ENCODE data around the gene TMEM135.
"Not testable (repeated sequence)": the region's sequence is repeated elsewhere in the genome, so short reads cannot be mapped to it uniquely, and the experiment has no call there.

TMEM135 gene

DNA sequence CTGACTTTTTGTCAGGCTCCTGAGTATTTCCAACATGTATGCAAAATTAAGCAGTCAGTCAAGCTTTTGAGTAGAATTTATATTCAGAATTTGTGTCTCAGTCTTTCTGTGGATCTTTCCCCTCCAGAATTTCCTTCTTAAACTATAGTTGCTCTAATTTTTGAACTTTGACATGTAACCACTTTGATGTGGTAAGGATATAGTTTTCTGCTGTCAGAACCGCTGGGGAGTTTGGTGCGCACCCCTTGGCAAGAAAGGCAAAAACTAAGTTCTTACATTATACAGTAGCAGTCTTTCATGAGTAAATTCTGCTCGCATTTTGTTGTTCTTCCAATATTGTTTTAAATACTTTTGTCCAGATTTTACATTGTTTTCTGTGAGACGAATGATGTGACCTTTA, 105.9 kb downstream of the TMEM135 start:
- FAIRE-seq = no peak

DNA sequence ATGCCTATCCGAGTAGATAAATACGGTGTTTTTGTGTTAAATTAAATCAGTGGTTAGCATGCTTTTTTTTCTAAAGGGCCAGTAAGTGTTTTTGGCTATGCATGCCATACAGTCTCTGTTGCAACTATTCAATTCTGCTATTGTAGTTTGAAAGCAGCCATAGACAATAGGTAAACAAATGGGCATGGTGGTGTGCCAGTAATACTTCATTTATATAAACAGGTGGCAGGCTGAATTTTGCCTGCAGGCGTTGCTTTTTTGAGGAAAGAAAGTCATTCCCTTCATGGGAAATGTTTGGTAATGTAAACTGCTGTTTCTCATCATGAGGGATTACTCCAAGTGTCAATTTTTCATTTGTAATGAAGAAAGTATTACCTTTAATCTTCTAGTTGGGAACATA, 106.5 kb downstream of the TMEM135 start:
- FAIRE-seq = no peak

DNA sequence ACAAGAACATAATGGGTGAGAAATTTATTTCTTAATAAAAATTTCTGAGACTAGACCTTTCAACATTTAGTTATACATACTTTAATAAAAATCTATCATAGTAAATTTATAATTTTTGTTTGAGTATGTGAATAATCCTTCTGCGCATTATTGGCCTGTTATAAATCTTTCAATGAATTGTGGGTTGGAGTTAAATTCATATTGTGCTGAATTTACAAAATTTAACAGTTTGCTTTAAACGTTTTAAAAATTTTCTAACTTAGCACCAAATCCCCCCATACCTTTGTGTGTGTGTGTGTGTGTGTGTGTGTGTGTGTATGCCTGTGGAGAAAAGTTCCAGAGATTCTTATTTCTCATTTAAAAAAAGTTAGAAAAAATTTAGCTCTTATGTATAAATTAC, 111.0 kb downstream of the TMEM135 start:
- FAIRE-seq = peak; percentile 5

DNA sequence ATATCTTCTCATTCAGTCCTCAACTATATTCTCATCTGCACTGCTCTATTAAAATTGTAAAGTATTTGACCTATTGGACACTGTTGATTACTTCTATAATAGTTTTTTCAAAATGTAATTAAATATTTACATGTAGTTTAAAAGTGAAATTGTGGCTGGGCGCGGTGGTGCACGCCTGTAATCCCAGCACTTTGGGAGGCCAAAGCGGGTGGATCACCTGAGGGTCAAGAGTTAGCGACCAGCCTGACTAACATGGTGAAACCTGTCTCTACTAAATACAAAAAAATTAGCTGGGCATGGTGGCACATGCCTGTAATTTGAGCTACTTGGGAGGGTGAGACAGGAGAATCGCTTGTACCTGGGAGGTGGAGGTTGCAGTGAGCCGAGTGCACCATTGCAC, 112.0 kb downstream of the TMEM135 start:
- not testable (repeated sequence) for FAIRE-seq

DNA sequence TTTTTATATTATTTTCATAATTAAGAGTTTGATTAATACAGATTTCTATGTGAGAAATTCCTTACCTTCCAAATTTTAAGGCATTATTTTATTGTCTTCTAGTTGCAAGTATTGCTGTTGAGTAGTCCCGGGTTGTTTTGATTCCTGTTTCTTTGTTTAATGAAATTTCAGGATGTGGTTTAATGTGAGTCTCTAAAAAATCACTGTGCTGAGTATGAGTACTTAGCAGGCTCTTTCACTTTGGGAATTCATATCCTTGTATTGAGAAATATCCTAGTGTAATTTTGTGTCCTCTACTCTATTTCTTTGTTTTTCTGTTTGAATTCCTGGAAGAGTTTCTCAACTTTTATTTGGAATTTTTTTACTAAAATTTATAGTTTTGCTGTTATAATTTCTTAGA, 113.2 kb downstream of the TMEM135 start:
- FAIRE-seq = no peak

DNA sequence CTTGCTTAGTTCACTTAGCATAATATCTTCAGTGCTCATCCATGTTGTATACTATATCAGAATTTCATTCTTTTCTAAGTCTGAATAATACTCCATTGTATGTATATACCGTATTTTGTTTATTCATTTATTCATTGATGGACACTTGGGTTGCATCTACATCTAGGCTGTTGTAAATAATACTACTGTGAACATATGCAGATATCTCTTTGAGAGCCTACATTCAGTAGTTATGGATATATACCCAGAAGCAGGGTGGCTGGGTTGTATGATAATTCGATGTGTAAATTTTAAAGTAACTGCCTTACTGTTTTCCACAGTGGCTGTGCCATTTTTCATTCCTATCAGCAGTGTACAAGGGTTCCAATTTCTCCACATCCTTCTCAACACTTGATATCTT, 116.5 kb downstream of the TMEM135 start:
- no peak for FAIRE-seq

DNA sequence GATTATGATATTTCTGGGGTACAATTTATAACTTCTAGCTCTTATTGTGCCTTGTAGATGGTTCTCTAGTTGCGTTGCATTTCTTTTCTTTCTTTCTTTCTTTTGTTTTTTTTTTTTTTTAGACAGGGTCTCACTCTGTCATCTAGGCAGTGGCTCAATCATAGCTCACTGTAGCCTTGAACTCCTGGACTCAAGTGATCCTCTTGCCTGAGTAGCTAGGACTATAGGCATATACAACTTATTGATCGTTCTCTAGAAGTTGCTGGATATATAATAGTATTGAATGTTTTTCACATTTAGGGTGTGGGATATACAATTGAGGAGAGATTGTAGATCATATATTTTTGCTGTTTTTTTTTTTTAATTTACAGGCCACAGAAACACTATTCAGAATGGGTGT, 119.2 kb downstream of the TMEM135 start:
- no peak for FAIRE-seq

DNA sequence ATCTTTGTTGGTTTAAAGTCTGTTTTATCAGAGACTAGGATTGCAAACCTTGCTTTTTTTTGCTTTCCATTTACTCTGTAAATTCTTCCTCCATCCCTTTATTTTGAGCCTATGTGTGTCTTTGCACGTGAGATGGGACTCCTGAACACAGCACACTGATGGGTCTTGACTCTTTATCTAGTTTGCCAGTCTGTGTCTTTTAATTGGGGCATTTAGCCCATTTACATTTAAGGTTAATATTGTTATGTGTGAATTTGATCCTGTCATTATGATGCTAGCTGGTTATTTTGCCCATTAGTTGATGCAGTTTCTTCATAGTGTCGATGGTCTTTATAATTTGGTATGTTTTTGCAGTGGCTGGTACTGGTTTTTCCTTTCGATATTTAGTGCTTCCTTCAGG, 131.3 kb downstream of the TMEM135 start:
- FAIRE-seq = not testable (repeated sequence)

DNA sequence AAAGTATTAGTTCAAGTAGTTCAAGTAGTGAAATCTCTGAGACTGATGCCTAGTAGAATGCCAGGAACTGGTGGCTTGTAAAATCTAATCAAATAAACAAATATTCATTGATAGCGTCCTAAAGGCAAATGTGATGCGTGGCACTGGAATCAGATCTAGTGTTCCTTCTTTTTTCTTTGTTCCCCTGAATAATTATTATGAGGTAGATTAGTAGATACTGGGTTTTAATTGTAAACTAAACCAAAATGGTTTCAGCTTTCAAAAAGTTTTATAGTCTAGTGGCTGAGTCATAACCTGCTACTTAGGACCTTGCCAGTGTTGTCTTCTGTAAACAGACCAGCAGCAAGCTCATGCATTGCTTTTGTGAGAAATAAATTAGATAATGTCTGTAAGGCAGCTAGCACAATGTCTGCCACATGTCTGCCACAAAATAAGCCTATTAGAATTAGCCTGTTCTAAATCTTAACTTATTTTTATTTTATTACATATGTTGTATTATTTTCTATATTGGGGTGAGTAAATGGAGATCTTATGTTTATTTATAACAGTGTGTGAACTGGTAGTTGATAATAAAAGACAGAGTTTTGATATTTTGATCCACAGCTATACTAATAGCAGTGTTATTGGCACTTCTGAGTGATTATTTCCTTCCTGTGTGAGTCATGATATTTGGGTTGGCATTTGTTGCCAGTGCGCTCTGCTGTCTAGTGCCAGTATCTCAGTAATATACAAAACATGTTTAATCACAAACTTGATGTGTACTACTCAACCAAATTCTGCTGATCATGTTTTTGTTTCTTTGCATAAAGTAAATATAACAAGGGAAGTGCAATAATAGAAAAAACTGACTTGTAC, 135.7 kb downstream of the TMEM135 start:
- FAIRE-seq = no peak

DNA sequence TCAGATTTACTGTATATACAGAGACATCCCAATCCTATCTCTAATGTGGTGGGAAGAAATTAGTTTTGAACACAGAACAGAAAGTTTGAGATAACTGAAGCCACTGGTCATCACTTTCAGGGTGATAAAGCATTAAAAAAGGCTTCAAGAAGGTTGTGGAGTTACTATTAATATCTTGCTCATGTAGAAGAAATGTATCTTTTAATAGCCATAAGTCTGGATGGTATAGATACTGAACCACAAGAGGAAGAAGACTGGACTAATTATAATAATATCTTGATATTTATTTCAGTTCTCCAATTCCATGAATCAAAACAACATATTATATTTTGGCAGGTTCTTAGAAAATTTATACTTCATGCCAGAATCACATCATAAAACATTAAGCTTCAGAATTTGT, 137.1 kb downstream of the TMEM135 start:
- no peak for FAIRE-seq

DNA sequence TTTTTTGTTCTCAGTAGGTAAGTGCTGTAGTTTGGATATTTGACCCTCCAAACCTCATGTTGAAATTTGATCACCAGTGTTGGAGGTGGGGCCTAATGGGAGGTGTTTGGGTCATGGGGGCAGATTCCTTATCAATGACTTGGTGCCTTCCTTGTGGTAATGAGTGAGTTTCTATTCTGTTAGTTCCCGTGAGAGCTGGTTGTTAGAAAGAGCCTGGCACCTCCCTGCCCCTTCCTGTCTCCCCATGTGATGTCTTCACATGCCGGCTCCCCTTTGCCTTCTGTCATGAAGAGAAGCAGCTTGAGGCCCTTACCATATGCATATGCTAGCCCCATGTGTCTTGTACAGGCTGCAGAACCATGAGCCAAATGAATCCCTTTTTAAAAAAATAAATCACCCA, 138.3 kb downstream of the TMEM135 start:
- FAIRE-seq = no peak

DNA sequence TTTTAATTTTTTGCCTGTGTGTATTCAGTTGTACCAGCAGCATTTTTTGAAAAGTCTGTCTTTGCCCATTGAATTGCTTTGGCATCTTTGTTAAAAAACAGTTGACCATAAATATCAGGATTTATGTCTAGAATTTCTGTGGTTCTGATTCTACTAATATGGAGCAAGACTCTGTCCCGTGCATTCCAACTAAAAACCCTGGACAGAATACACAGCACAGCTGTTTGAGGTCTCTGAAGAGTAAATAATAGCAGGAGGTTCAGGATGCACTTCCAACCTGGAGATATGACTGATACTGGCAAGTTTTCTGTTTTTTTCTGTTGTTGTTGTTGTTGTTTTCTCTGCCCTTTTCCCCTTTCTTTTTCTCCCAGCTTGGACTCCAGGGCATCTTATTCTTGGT, 141.9 kb downstream of the TMEM135 start:
- FAIRE-seq = no peak

DNA sequence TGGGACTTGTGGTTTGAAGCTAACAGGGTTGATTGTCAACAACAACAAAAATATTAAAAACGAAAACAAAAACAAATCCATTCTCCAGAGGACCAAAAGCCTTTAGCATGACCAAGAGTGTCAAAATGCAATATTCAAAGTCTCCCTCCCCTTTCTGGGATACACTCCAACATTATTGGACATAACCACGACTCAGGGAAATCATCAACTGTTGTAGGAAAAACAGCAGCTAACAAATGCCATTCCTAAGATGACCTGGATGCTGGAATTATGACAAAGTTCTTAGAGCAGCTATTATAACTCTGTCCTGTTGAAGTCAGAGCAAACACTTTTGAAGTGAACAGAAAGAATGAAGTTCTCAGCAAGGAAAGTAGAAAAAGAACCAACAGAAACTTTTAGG, 143.0 kb downstream of the TMEM135 start:
- FAIRE-seq = no peak

DNA sequence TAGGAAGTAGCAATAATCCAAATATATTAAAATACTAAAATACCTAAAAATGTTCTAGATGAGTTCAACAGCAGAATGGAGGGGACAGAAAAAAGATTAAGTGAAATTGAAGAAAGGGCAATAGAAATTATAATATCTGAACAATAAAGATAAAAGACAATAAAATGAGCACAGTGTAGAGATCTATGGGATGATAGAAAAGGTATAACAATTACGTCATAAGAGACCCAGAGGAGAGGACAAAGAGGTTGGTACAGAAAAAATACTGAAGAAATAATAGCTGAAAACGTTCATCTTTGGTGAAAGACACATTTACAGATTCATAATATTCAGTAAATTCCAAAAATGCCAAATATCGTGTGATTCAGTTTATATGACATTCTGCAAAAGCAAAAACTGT, 143.4 kb downstream of the TMEM135 start:
- FAIRE-seq = no peak

DNA sequence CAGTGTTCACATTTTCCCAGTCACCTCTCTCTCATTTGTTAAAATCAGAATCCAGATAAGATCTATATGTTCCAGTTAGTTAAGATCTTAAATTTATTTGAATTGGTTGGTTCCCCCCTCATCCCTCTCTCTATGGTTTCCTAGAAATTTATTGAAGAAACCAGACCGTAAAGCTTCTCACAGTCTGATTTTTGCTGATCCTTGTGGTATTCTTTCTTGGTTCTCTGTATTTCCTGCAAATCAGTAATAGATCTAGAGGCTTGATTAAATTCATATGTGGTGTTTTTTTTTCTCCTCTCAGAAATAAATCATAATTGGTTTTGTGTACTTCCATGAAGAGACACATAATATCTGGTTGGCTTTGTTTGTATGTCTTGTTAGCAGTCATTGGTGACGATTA, 147.5 kb downstream of the TMEM135 start:
- FAIRE-seq = no peak

DNA sequence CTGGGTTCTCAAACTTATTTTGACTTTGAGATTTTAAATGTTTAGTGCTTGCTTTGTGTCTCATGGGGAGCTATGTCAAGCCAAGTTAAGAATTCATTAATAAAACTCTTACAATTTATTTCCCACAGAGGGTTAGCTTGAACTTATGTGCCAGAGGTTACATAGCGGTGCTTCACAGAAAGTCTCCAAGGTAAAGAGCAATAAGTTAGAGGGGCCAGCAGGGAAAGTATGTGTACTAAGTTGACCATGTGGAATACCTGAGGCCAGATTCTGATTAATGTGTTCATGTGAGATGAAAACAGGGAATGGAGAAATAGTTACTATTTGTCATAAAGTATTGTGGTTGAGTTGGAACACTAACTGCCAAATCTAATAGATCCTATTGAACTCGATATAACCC, 149.3 kb downstream of the TMEM135 start:
- FAIRE-seq = no peak

DNA sequence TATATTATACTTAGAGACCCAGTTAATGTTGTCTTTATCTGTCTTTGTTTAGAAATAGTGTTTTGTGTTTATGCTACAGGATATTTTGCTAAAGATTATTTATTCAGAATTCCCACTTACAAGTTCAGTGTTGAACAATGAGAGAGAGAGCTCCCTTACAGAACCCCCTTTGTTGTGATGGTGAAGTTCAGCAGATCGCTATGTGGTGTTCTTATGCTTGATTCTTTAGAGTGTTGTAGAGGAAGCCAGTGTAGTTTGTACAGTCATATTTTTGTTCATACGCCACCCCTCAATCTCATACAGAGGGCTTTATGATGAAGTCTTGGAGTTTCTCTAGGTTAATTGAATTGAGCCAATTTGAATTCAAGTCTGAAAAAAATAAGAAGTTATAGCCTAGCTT, 150.2 kb downstream of the TMEM135 start:
- FAIRE-seq = no peak

DNA sequence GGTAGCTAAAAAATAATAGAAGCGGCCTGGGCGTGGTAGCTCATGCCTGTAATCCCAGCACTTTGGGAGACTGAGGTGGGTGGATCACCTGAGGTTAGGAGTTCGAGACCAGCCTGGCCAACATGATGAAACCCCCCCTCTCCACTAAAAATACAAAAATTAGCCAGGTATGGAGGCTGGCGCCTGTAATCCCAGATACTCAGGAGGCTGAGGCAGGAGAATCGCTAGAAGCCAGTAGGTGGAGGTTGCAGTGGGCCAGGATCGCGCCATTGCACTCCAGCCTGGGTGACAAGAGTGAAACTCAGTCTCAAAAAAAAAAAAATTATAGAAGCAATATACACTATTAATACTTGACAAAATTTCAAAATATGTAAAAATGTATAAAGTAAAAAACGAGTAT, 150.7 kb downstream of the TMEM135 start:
- FAIRE-seq = not testable (repeated sequence)

DNA sequence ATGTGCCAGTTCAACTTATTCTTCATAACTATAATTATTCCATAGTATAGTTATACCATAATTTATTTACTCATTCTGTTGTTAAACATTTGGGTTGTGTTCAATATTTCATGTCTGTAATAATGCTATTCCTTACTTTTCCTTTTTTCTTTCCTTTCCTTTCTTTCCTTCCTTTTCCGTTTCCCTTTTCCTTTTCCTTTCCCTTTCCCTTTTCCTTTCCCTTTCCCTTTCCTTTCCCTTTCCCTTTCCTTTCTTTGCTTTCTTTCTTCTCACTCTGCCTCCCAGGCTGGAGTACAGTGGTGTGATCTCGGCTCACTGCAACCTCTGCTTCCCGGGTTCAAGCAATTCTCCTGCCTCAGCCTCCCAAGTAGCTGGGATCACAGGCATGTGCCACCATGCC, 151.2 kb downstream of the TMEM135 start:
- not testable (repeated sequence) for FAIRE-seq

DNA sequence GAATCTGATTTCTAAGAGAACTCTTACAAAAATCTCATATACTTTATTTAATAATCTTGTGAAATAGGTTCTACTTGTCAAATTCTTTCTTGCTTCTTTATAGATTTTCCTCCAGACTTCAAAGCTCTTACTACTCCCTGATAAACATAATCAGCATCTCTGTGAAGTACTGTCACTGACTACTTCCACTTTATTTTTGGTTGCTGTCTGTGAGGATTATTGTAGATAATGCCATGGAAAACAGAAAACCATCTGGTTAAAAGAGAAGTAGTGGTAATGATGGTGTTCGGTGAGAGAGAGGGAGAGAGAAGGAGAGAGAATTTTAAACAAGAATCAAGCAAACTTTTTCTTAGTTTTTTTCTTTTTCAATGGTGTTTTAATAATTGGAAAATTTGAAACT, 152.3 kb downstream of the TMEM135 start:
- no peak for FAIRE-seq

DNA sequence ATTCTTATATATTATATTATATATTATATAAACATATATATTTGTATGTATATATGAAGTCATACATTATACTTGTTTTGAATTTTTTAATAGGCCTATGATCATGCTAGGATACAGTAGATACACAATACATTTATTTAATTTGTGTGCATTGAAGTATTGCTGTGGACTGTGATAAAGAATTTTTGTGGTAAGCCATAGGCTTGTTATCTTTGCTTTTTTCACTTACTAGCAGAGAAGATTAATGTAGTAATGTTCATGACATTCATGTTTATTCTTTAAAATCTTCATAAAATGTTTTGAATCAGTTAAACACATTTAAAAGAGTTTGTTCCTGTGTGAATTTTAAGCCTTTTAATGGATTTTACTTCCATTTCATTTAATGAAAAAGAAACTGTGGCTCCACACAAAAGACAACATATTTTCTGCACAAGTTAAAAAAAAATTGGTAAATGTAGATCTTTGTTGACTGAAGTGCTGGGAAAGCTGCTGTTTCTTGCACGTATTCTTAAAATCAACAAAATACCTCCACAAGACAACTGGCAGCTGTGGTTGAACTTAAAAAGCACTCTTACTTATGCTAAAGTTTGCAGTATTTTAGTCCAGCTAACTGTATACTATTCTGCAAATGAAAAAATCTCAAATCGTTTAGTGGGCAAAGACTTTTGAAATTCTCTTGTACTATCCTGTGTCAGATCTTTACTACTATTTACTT, 156.2 kb downstream of the TMEM135 start:
- no peak for FAIRE-seq

DNA sequence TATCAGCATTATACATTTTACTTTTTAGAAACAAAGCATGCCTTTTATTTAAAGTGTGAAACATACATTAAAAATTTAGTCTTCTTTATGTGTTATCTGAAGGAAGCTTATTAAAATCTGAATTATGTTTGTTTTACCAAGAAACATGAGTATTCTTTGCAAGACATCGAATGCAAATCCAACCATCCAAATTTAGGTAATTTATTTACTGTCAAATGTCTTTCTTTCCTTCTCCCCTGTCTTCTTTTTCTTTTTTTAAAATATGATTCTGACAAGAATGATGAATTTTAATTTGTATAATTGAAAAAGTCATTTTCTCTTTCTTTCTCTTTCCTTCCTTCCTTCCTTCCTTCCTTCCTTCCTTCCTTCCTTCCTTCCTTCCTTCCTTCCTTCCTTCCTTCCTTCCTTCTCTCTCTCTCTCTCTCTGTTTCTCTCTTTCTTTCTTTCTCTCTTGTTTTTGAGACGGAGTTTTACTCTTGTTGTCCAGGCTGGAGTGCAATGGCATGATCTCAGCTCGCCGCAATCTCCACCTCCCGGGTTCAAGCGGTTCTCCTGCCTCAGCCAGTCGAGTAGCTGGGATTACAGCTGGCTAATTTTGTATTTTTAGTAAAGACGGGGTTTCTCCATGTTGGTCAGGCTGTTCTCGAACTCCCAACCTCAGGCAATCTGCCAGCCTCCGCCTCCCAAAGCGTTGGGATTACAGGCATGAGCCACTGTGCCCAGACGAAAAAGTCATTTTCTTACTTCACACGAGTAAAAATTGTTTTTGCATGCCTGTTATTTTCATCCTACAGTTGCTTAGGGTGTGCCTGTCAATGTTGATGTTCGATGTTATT, 157.5 kb downstream of the TMEM135 start:
- no peak for FAIRE-seq

DNA sequence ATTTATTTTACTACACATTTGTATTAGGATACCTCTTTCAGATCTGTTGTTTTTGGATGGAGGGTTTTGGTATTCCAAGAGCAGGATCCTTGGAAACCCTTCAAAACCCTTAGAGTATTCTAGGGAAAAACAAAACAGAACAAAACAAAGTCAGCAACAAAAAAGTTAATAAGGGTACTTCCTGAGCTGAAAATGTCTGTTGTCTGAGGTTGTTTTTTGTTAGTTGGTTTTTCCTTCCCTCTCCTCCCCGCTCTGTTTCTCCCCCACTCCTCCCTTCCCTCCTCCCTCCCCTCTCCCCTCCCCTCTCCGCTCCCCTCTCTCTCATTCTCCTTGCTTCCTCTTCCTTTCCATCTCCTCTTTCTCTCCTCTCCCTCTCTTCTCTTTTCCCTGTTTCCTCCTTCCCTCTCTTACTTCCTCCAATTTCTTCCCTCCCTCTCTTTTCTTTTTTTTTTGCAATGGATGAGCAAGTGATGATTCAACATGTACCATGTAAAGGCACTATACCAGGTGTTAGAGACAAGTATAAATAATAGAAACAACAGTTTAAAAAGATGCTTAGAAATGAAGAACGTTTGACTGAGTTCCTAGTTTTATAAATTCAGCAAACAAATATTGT, 160.6 kb downstream of the TMEM135 start:
- FAIRE-seq = no peak

All from colon (tissue), 2 donors.